HG03558 (cell line): ENCODE measurements around the gene PTPN1.
"Not testable (repeated sequence)": the region's sequence is repeated elsewhere in the genome, so short reads cannot be mapped to it uniquely, and the experiment has no call there.

Experiments used
- ATAC-seq: cut with Tn5 transposase; IDR thresholded peaks from one replicate; pipeline ENCODE4 v1.9.1; 2021; ENCODE audit warnings: moderate number of reproducible peaks; ENCODE audit not compliant: unreplicated experiment; ENCODE audit errors: extremely low read depth

Gene PTPN1

GRCh38 chr20:50550531-50550930 lies 40.3 kb downstream of the PTPN1 start:
- no peak for ATAC-seq

DNA sequence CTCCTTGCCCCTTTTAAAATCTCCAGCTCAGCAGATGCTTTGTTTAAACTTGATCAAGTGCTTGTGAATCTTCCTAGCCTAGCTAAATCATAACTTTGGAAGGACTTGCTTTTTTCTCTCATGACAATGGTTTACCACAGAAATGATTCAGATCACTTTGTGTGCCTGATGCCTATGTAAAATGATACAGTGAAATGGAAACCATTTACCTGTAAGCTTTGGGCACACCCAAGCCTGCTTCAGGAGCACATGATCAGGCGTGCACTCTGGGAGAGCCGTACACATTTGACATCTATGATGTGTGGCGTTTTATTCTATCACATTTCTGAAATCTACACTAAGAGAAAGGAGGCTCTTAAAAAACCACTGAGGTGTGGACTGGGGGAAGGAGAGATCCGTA lies 41.1 kb downstream of the PTPN1 start:
- ATAC-seq = no peak

DNA sequence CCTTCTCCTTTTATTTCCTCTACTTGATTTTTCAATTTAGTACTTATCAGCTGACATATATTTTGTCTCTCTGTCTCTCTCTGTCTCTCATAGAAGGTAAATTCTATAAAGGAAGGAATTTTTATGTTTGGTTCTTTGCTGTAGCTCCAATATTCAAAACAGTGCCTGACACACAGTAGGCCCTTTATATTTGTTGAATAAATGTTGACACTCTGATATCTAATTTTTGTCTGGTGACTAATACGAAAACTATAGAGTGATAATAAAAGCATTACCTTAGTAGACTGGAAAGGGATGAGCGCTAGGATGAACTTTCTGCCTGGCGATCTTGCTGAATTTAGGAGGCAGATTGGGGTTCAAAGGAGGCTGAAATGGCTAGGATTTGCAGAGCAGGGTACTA lies 42.8 kb downstream of the PTPN1 start:
- ATAC-seq = no peak

DNA sequence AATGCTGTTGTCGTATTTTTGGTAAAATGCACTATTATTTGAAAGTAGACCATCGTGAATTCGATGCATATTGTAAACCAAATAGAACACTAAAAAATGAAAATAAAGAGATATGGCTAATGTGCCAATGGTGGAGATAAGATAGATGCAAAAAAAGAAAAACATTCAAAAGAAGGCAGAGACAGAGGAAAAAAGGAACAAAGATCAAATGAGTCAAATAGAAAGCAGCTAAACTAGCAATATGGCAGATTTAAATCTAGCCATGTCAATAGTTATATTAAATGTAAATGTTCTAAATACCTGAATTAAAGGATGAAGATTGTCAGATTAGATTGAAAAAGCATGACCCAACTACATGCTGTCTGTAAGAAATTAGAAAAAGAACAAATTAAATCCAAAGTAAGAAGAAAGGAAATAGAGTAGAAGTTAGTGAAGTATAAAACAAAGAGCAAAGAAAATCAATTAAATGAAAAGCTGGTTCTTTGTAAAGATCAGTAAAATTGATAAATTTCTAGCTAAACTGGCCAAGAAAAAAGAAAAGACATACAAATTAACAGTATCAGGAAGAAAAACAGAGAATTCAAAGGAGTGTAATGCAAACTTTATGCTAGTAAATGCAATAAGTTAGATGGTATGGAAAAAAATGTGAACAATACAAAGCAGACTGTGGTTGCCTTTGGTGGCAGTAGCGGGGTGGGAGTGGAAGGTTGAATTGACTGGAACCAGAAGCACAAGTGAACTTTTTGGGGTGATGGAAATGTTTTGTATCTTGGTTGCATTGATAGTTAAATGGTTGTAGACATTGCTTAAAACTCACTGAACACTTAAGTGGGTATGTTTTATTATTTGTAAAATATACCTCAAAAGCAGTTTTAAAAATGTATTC lies 44.8 kb downstream of the PTPN1 start:
- no peak for ATAC-seq

GRCh38 chr20:50555662-50556061 lies 45.5 kb downstream of the PTPN1 start:
- no peak for ATAC-seq

DNA sequence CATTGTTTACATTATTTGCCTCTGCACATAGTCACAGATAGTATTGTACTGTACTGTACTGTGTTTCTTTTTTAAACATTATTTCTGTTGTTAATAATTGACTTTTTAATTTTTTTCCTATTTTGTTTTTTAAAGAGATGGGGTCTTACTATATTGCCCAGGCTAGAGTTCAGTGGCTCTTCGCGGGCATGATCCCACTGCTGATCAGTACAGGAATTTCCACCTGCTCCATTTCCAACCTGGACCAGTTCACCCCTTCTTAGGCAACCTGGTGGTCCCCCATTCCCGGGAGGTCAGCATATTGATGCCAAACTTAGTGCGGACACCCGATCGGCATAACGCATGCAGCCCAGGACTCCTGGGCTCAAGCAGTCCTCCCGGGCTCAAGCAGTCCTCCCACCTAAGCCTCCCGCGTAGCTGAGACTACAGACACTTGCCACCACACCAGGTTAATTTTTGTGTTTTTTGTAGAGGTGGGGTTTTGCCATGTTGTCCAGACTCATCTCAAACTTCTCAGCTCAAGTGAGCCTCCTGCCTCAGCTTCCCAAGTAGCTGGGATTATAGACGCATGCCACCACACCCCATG lies 47.5 kb downstream of the PTPN1 start:
- ATAC-seq = no peak

- no peak for ATAC-seq
Measured at GRCh38 chr20:50558483-50558925, 48.3 kb downstream of the PTPN1 start.

- no peak for ATAC-seq
Measured at GRCh38 chr20:50559149-50559548, 49.0 kb downstream of the PTPN1 start.

DNA sequence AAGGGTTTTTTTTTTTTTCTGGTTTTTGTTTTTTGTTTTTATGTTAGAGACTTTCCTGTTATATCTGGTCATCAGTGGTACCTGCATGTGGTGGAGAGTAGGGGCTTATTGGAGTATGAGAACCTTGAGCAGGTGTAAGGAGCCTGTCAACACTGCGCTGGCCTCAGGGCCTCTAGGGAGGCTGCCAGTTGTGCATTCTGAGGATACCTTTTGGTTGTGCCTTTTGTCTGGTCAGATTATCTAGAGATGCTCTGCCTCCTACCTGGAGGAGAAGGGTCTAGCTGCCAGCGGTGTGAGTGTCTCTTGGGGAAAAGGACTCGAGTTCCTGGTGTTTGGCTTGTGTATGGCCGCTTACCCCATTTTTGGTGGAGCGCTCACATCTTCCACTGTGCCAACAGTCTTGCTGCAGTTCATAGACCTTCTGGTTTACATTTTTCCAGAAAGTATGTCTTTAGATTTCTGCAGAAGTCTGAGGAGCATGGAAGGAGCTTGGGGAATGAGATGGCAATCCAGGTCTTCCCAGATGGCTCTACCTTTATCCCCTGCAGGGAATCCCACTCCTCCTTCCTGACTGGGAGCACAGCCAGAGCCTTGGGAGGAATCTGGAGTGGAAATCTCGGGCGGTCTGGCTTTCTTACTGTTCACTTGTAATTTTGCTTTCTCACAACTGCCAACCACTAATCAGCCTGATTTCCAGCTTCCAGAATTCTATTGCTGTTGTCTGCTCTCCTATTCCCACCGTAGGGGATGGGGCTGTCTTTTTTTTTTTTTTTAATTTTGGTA lies 49.9 kb downstream of the PTPN1 start:
- no peak for ATAC-seq

DNA sequence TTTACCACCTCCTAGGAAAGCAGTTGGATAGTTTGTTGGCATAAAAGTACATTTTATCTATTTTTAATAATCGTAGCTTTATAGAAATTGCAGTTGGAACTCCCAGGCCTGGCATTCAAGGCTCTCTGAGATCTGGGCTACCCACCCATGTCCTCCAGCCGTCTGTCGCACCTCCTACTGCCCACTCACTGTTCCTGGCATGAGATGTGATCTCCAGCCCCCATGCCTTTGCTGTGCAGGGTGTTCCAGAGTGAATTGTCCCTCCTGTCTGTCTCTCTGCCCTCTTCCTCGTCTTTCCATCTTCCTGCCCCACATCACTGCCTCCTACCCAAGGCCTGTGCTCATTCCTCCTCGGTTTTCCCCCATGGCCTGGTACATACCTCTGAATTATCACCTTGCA lies 50.7 kb downstream of the PTPN1 start:
- ATAC-seq = no peak

- ATAC-seq = no peak
Measured at GRCh38 chr20:50561379-50562078, 51.3 kb downstream of the PTPN1 start.

- no peak for ATAC-seq
Measured at GRCh38 chr20:50562262-50562701, 52.1 kb downstream of the PTPN1 start.

- ATAC-seq = no peak
Measured at GRCh38 chr20:50563133-50563944, 53.2 kb downstream of the PTPN1 start.

DNA sequence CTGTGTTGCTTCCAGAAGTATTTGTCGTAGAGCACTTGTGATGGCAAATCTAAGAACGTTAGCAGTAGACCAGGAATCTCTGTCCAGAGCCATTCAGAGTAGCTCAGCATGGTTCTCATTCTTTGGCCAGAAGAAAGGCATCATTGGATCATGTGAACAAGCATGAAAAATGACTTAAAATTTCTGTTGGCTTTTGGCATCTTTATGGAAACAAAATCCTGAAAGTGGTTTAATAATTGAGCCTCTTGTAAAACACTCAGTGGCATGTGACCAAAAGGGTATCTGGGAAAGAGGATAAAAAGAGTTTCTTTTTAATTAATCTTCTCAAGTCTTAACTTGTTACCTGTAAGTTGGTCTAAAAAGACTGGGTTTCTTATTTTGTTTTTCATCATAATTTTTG lies 55.2 kb downstream of the PTPN1 start:
- no peak for ATAC-seq

DNA sequence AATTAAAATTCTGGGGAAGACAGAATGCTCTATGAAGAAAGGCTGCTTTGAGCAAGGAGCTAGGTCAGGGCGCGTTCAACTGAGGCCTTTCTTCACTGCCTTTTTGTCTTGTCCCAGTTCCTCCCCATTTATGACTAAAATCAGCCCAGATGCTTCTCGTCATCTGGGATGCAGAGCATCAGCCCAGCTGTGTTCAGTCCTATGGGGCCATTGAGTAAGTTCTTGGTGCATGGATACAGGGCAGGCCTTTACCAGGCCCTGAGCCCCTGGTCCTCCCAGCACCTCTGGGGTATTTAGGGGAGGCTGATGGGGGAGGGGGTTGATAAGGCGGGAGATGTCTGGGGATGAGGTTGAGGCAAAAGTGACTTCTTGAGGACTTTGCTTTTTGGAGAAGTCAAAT lies 55.7 kb downstream of the PTPN1 start:
- ATAC-seq = no peak

GRCh38 chr20:50567860-50568548 lies 57.8 kb downstream of the PTPN1 start:
- ATAC-seq = no peak

- no peak for ATAC-seq
Measured at GRCh38 chr20:50568549-50568942, 58.4 kb downstream of the PTPN1 start.

- ATAC-seq = not testable (repeated sequence)
Measured at GRCh38 chr20:50569487-50569863, 59.3 kb downstream of the PTPN1 start.
